Measurements from ENCODE around the gene GRAMD2A. TPM values are rescaled to one million over a fixed set of nuclear protein-coding genes. Genes with fewer than 3 reads are reported as not detected.

Gene GRAMD2A
- total RNA-seq, 1 experiment from 2014 or later = 1.3 TPM

DNA sequence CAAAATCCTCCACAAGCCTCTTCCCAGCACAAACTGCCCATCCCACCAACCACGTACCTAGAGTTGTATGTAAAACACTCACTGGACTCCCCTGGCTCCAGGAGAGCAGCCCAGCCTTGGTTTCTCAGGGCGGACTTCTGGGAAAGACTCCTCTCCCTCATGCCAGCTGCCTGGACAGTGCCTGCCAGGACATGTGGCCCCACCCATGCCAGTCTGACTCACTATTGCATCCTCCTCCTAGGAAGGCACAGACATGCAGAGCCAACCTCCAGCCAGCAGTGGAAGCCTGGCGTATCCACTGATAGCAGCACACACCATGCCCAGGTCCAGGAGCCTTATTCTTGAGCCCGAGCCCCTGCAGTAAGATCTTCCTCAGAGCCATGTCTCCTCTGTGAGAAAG is 24.8 kb upstream of the GRAMD2A start:
- Histone ChIP-seq H3K14ac (ENCODE audit: insufficient read depth, low read length) (no peak overlapping the region; the same call in 1 of the 2 replicates), H2BK15ac (ENCODE audit: low read depth, low read length) (no peak overlapping the region), H3K27ac (ENCODE audit: insufficient read length, low read depth, low read length) (no peak overlapping the region), H2AFZ (ENCODE audit: low read length) (no peak overlapping the region), H3T11ph (ENCODE audit: low read length) (no peak overlapping the region), H3K9me3 (ENCODE audit: control insufficient read depth, low read depth, low read length) (no peaks in the 10 kb centered on the region), H2BK20ac (ENCODE audit: low read depth, low read length, poor library complexity, severe bottlenecking) (no peak overlapping the region), H2BK12ac (ENCODE audit: insufficient read length, low read depth, low read length) (no peak overlapping the region), H3K23ac (ENCODE audit: insufficient read length, low read depth, low read length) (no peak overlapping the region), H3K27me3 (ENCODE audit: insufficient read depth, low read length) (no peaks in the 10 kb centered on the region), H3K18ac (ENCODE audit: insufficient read length, low read depth, low read length) (no peak overlapping the region), H3K79me2 (ENCODE audit: insufficient read depth, low read length) (peaks cover 49% of the 10 kb centered on the region; the same call in 1 of the 2 replicates), H3K9ac (ENCODE audit: extremely low read depth, insufficient read length, low read length) (no peak overlapping the region), H4K20me1 (ENCODE audit: control insufficient read depth, insufficient read depth, insufficient read length) (no peaks in the 10 kb centered on the region), H2BK5ac (ENCODE audit: insufficient read length, low read length) (no peak overlapping the region), H3K56ac (ENCODE audit: insufficient read length, low read depth, low read length) (no peak overlapping the region), H4K8ac (replicated peaks; ENCODE audit: insufficient read length, low read depth, low read length) (no peak overlapping the region), H3K4me1 (ENCODE audit: insufficient read depth, low read length) (peaks cover 3% of the 10 kb centered on the region; the same call in 1 of the 2 replicates), H4K5ac (ENCODE audit: insufficient read length, low read depth, low read length) (no peak overlapping the region), H3K4me2 (ENCODE audit: insufficient read depth, insufficient read length, low read length) (no peak overlapping the region), H4K91ac (ENCODE audit: insufficient read length, low read depth, low read length) (no peak overlapping the region), H2BK120ac (ENCODE audit: low read depth, low read length, poor library complexity, severe bottlenecking) (no peak overlapping the region), H3K23me2 (ENCODE audit: insufficient read length, low read depth, low read length, poor library complexity, severe bottlenecking) (peaks cover 5% of the 10 kb centered on the region), H3K79me1 (ENCODE audit: insufficient read depth, low read depth, low read length, poor library complexity, severe bottlenecking) (peaks cover 20% of the 10 kb centered on the region), H3K4ac (ENCODE audit: low read depth, low read length) (no peak overlapping the region), H2AK5ac (ENCODE audit: insufficient read length, low read length) (no peak overlapping the region)
- 0 out of 7 replicates have a peak overlapping the region, but pooled peaks of 1 of the 3 experiments have one; percentile 3 for H3K27ac Mint-ChIP-seq
- DNase-seq = no peak
- no peaks in the 10 kb centered on the region for H3K27me3 Mint-ChIP-seq (ENCODE audit: low read depth)
- no peak overlapping the region for H3K4me3 Mint-ChIP-seq
- H3K4me1 Mint-ChIP-seq = peaks cover 44 to 47% of the 10 kb centered on the region in 2 experiments
- H3K9me3 Mint-ChIP-seq = no peaks in the 10 kb centered on the region
- no CpG with 5 or more reads among the region's 4 CpGs for WGBS (ENCODE audit: extremely low coverage, insufficient read length, low lambda C conversion rate)
- H3K36me3 Mint-ChIP-seq (ENCODE audit: insufficient read depth in 1 of 3, low read depth in 3 of 3) = peaks cover 16 to 73% (median 70%) of the 10 kb centered on the region in 3 experiments; a peak in 6 of 7 replicates
- TF ChIP-seq, protein P1, sequence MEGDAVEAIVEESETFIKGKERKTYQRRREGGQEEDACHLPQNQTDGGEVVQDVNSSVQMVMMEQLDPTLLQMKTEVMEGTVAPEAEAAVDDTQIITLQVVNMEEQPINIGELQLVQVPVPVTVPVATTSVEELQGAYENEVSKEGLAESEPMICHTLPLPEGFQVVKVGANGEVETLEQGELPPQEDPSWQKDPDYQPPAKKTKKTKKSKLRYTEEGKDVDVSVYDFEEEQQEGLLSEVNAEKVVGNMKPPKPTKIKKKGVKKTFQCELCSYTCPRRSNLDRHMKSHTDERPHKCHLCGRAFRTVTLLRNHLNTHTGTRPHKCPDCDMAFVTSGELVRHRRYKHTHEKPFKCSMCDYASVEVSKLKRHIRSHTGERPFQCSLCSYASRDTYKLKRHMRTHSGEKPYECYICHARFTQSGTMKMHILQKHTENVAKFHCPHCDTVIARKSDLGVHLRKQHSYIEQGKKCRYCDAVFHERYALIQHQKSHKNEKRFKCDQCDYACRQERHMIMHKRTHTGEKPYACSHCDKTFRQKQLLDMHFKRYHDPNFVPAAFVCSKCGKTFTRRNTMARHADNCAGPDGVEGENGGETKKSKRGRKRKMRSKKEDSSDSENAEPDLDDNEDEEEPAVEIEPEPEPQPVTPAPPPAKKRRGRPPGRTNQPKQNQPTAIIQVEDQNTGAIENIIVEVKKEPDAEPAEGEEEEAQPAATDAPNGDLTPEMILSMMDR (conservative IDR thresholded peaks at IDR 0.05) = no peak
